WTC11 (cell line): Measurements from ENCODE around the gene FSD1L. TPM values are rescaled to one million over a fixed set of nuclear protein-coding genes. Genes with fewer than 3 reads are reported as not detected.

Experiments
- ATAC-seq: fragments of 200-7000 bp; cut with Tn5 transposase; 2 replicates; pipeline ENCODE4 v1.10.0; 2021; ENCODE audit warnings: mild to moderate bottlenecking, moderate library complexity
- CTCF ChIA-PET: fragments of 300-600 bp; sonication (Branson Sonifier 250); formaldehyde crosslinking; loops from one replicate; lab custom pipeline; 2021; ENCODE audit warnings: antibody characterized with exemption; lab: Charles Lee
- POLR2A ChIA-PET: fragments of 350-600 bp; sonication (Branson Sonifier 250); formaldehyde crosslinking; loops from one replicate; lab custom pipeline; 2021; ENCODE audit warnings: antibody characterized with exemption; lab: Charles Lee
- DNase-seq: peaks from one replicate; pipeline ENCODE4 v3.0.0; 2021; ENCODE audit warnings: low spot score
- H3K27ac Mint-ChIP-seq: 2 replicates; pipeline ENCODE4 v1.8.0; 2021; ENCODE audit warnings: mixed read lengths
- H3K27me3 Mint-ChIP-seq: 2 replicates; pipeline ENCODE4 v1.8.0; 2021; ENCODE audit warnings: low read depth, mild to moderate bottlenecking, moderate library complexity, mixed read lengths
- H3K36me3 Mint-ChIP-seq: 2 replicates; pipeline ENCODE4 v1.8.0; 2021; ENCODE audit warnings: mixed read lengths
- H3K4me1 Mint-ChIP-seq: 2 replicates; pipeline ENCODE4 v1.8.0; 2022; ENCODE audit warnings: mixed read lengths
- H3K4me3 Mint-ChIP-seq: 2 replicates; pipeline ENCODE4 v1.8.0; 2021; ENCODE audit warnings: mild to moderate bottlenecking, moderate library complexity, mixed read lengths
- H3K9me3 Mint-ChIP-seq: 2 replicates; pipeline ENCODE4 v1.8.0; 2021; ENCODE audit warnings: mixed read lengths
- KAT7 ChIP-seq: sonication (generic); formaldehyde crosslinking; IDR thresholded peaks from 2 replicates; pipeline ENCODE4 v1.8.1; 2023; ENCODE audit warnings: missing genetic modification reagents, mild to moderate bottlenecking, borderline replicate concordance
- MXD4 ChIP-seq: fragments of 250-450 bp; sonication (Bioruptor Pico); IDR thresholded peaks from 2 replicates; pipeline ENCODE4 v1.8.0; 2021; ENCODE audit warnings: mild to moderate bottlenecking, moderate library complexity, borderline replicate concordance
- RELA ChIP-seq: sonication (generic); formaldehyde crosslinking; IDR thresholded peaks from 2 replicates; pipeline ENCODE4 v1.8.1; 2022; ENCODE audit warnings: missing genetic modification reagents, mild to moderate bottlenecking, borderline replicate concordance
- STAT6 ChIP-seq: sonication (generic); formaldehyde crosslinking; conservative IDR thresholded peaks from 2 replicates; pipeline ENCODE4 v1.8.1; 2023; ENCODE audit warnings: mild to moderate bottlenecking, low read depth, missing genetic modification reagents, moderate library complexity
- TEAD4 ChIP-seq: sonication (generic); formaldehyde crosslinking; IDR thresholded peaks from 2 replicates; pipeline ENCODE4 v1.8.0; 2022; ENCODE audit warnings: mild to moderate bottlenecking, missing genetic modification reagents
- ZNF121 ChIP-seq: sonication (generic); formaldehyde crosslinking; IDR thresholded peaks from 2 replicates; pipeline ENCODE4 v1.8.0; 2023; ENCODE audit warnings: missing genetic modification reagents
- ZNF219 ChIP-seq: sonication (generic); formaldehyde crosslinking; IDR thresholded peaks from 2 replicates; pipeline ENCODE4 v1.8.0; 2023; ENCODE audit warnings: missing genetic modification reagents, mild to moderate bottlenecking, borderline replicate concordance
- ZNF423 ChIP-seq: fragments of 250-450 bp; sonication (Bioruptor Pico); IDR thresholded peaks from 2 replicates; pipeline ENCODE4 v2.1.2; 2022; ENCODE audit warnings: mild to moderate bottlenecking, moderate library complexity
- total RNA-seq: library from RNA; stranded (reverse); gene quantifications from 3 replicates; pipeline ENCODE4 v1.2.3, GENCODE V29; 2021
- TF ChIP-seq, protein P1 (sequence below): sonication (generic); formaldehyde crosslinking; IDR thresholded peaks from 2 replicates; pipeline ENCODE4 v1.8.1; 2023; ENCODE audit warnings: mild to moderate bottlenecking, missing genetic modification reagents
- TF ChIP-seq, protein P2 (sequence below): fragments of 250-450 bp; sonication (Bioruptor Pico); conservative IDR thresholded peaks from 2 replicates; pipeline ENCODE4 v1.9.0; 2021; ENCODE audit warnings: mild to moderate bottlenecking
- TF ChIP-seq, protein P3 (sequence below): sonication (generic); formaldehyde crosslinking; IDR thresholded peaks from 2 replicates; pipeline ENCODE4 v1.8.1; 2022; ENCODE audit warnings: mild to moderate bottlenecking, moderate library complexity, missing genetic modification reagents
- TF ChIP-seq, protein P4 (sequence below): sonication (generic); formaldehyde crosslinking; IDR thresholded peaks from 2 replicates; pipeline ENCODE4 v1.8.1; 2023; ENCODE audit warnings: mild to moderate bottlenecking, moderate library complexity, missing genetic modification reagents
- TF ChIP-seq, protein P5 (sequence below): sonication (generic); formaldehyde crosslinking; IDR thresholded peaks from 2 replicates; pipeline ENCODE4 v1.8.0; 2022; ENCODE audit warnings: mild to moderate bottlenecking, missing genetic modification reagents
- TF ChIP-seq, protein P6 (sequence below): sonication (generic); formaldehyde crosslinking; IDR thresholded peaks from 2 replicates; pipeline ENCODE4 v1.8.0; 2022; ENCODE audit warnings: mild to moderate bottlenecking, missing genetic modification reagents
- TF ChIP-seq, protein P7 (sequence below): fragments of 250-450 bp; sonication (Bioruptor Pico); IDR thresholded peaks from 2 replicates; pipeline ENCODE4 v2.1.2; 2022; ENCODE audit warnings: mild to moderate bottlenecking, moderate library complexity

The FSD1L gene
- total RNA-seq, 1 experiment from 2014 or later, result 5.3 TPM

- TF ChIP-seq, protein P1, sequence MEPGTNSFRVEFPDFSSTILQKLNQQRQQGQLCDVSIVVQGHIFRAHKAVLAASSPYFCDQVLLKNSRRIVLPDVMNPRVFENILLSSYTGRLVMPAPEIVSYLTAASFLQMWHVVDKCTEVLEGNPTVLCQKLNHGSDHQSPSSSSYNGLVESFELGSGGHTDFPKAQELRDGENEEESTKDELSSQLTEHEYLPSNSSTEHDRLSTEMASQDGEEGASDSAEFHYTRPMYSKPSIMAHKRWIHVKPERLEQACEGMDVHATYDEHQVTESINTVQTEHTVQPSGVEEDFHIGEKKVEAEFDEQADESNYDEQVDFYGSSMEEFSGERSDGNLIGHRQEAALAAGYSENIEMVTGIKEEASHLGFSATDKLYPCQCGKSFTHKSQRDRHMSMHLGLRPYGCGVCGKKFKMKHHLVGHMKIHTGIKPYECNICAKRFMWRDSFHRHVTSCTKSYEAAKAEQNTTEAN, result no peak
- TF ChIP-seq TEAD4 (CRISPR knock-in tag) (no peak), ZNF219 (no peak), RELA (CRISPR knock-in tag) (no peak)
- TF ChIP-seq, all 79 proteins: peak for 0
Observed at GRCh38 chr9:105485131-105485530, 37.3 kb downstream of the FSD1L start (continued).

GRCh38 chr9:105496826-105497225, 49.0 kb downstream of the FSD1L start:
- no peaks in the 10 kb centered on the region for H3K4me1 Mint-ChIP-seq
- no peaks in the 10 kb centered on the region for H3K27me3 Mint-ChIP-seq
- no peak for ATAC-seq
- H3K4me3 Mint-ChIP-seq, result no peak overlapping the region
- ChIA-PET POLR2A (no interaction called here), CTCF (no interaction called here)
- TF ChIP-seq STAT6 (CRISPR knock-in tag) (no peak), KAT7 (CRISPR knock-in tag) (no peak), MXD4 (CRISPR knock-in tag) (no peak), ZNF121 (no peak), ZNF423 (no peak)
- TF ChIP-seq, protein P2, sequence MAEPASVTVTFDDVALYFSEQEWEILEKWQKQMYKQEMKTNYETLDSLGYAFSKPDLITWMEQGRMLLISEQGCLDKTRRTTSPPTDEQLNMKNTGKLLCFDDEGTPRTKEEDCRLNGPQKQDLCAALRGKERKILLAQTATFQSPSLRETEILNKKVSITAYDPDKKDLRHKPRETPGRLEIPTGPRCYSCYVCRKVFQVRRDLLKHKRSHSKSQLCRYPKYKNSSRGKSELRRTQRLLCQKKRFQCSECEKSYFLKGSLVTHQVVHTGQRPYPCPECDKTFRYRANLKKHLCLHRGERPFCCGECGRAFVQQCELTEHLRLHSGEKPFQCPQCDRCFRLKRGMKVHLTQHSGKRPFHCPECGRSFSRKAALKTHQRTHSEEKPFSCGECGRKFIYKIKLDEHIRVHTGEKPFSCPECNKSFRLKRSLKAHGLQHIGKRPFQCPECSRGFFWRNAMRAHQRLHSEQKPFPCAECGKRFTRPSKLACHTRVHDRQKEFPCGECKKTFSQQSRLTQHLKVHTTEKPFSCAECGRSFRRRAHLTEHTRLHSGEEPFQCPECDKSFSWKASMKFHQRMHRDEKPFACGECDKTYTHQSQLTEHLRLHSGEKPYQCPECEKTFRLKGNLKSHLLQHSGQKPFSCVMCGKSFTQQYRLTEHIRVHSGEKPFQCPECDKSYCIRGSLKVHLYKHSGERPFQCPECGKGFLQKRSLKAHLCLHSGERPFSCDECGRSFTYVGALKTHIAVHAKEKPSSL (CRISPR knock-in tag), result no peak
- TF ChIP-seq, protein P3, sequence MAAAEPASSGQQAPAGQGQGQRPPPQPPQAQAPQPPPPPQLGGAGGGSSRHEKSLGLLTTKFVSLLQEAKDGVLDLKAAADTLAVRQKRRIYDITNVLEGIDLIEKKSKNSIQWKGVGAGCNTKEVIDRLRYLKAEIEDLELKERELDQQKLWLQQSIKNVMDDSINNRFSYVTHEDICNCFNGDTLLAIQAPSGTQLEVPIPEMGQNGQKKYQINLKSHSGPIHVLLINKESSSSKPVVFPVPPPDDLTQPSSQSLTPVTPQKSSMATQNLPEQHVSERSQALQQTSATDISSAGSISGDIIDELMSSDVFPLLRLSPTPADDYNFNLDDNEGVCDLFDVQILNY (CRISPR knock-in tag), result no peak
- TF ChIP-seq, protein P4, sequence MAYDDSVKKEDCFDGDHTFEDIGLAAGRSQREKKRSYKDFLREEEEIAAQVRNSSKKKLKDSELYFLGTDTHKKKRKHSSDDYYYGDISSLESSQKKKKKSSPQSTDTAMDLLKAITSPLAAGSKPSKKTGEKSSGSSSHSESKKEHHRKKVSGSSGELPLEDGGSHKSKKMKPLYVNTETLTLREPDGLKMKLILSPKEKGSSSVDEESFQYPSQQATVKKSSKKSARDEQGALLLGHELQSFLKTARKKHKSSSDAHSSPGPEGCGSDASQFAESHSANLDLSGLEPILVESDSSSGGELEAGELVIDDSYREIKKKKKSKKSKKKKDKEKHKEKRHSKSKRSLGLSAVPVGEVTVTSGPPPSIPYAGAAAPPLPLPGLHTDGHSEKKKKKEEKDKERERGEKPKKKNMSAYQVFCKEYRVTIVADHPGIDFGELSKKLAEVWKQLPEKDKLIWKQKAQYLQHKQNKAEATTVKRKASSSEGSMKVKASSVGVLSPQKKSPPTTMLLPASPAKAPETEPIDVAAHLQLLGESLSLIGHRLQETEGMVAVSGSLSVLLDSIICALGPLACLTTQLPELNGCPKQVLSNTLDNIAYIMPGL, result no peak
- TF ChIP-seq, protein P5, sequence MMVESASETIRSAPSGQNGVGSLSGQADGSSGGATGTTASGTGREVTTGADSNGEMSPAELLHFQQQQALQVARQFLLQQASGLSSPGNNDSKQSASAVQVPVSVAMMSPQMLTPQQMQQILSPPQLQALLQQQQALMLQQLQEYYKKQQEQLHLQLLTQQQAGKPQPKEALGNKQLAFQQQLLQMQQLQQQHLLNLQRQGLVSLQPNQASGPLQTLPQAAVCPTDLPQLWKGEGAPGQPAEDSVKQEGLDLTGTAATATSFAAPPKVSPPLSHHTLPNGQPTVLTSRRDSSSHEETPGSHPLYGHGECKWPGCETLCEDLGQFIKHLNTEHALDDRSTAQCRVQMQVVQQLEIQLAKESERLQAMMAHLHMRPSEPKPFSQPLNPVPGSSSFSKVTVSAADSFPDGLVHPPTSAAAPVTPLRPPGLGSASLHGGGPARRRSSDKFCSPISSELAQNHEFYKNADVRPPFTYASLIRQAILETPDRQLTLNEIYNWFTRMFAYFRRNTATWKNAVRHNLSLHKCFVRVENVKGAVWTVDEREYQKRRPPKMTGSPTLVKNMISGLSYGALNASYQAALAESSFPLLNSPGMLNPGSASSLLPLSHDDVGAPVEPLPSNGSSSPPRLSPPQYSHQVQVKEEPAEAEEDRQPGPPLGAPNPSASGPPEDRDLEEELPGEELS (CRISPR knock-in tag), result no peak
- TF ChIP-seq, protein P6, sequence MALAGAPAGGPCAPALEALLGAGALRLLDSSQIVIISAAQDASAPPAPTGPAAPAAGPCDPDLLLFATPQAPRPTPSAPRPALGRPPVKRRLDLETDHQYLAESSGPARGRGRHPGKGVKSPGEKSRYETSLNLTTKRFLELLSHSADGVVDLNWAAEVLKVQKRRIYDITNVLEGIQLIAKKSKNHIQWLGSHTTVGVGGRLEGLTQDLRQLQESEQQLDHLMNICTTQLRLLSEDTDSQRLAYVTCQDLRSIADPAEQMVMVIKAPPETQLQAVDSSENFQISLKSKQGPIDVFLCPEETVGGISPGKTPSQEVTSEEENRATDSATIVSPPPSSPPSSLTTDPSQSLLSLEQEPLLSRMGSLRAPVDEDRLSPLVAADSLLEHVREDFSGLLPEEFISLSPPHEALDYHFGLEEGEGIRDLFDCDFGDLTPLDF (CRISPR knock-in tag), result no peak
- TF ChIP-seq, protein P7, sequence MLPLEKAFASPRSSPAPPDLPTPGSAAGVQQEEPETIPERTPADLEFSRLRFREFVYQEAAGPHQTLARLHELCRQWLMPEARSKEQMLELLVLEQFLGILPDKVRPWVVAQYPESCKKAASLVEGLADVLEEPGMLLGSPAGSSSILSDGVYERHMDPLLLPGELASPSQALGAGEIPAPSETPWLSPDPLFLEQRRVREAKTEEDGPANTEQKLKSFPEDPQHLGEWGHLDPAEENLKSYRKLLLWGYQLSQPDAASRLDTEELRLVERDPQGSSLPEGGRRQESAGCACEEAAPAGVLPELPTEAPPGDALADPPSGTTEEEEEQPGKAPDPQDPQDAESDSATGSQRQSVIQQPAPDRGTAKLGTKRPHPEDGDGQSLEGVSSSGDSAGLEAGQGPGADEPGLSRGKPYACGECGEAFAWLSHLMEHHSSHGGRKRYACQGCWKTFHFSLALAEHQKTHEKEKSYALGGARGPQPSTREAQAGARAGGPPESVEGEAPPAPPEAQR, result no peak
- peaks cover 38% of the 10 kb centered on the region for H3K36me3 Mint-ChIP-seq
- peaks cover 31% of the 10 kb centered on the region for H3K9me3 Mint-ChIP-seq
- DNase-seq, result no peak
- H3K27ac Mint-ChIP-seq, result no peak overlapping the region
